ENCODE measurements around the gene TTC17.
"Not testable (repeated sequence)": the region's sequence is repeated elsewhere in the genome, so short reads cannot be mapped to it uniquely, and the experiment has no call there.

TTC17 gene

GRCh38 chr11:43462359-43462758 is 103.6 kb downstream of the TTC17 start:
- no peak for DNase-seq

GRCh38 chr11:43467958-43468357 is 109.2 kb downstream of the TTC17 start:
- DNase-seq = no peak

GRCh38 chr11:43477491-43477890 is 118.8 kb downstream of the TTC17 start:
- not testable (repeated sequence) for DNase-seq

GRCh38 chr11:43486141-43486540 is 127.4 kb downstream of the TTC17 start:
- DNase-seq = no peak

GRCh38 chr11:43489869-43490465 is 131.2 kb downstream of the TTC17 start:
- no peak for DNase-seq

- no peak for DNase-seq
Measured at GRCh38 chr11:43492701-43493100, 134.0 kb downstream of the TTC17 start.

GRCh38 chr11:43493431-43493830 is 134.7 kb downstream of the TTC17 start:
- no peak for DNase-seq

- no peak for DNase-seq
Measured at GRCh38 chr11:43497144-43497543, 138.4 kb downstream of the TTC17 start.

- no peak for DNase-seq
Measured at GRCh38 chr11:43498561-43498960, 139.8 kb downstream of the TTC17 start.

- DNase-seq = no peak
Measured at GRCh38 chr11:43503417-43503816, 144.7 kb downstream of the TTC17 start.

GRCh38 chr11:43504316-43504950 is 145.7 kb downstream of the TTC17 start:
- DNase-seq = no peak

- DNase-seq = no peak
Measured at GRCh38 chr11:43505171-43505570, 146.5 kb downstream of the TTC17 start.

GRCh38 chr11:43507171-43507570 is 148.5 kb downstream of the TTC17 start:
- DNase-seq = no peak

- no peak for DNase-seq
Measured at GRCh38 chr11:43508511-43508918, 149.8 kb downstream of the TTC17 start.

GRCh38 chr11:43511959-43512358 is 153.2 kb downstream of the TTC17 start:
- DNase-seq = no peak

- DNase-seq = no peak
Measured at GRCh38 chr11:43515090-43515489, 156.4 kb downstream of the TTC17 start.

GRCh38 chr11:43516316-43516850 is 157.7 kb downstream of the TTC17 start:
- DNase-seq = no peak

- DNase-seq = no peak
Measured at GRCh38 chr11:43517518-43517917, 158.8 kb downstream of the TTC17 start.

GRCh38 chr11:43518408-43519160 is 159.9 kb downstream of the TTC17 start:
- DNase-seq = no peak

GRCh38 chr11:43521471-43521870 is 162.8 kb downstream of the TTC17 start:
- no peak for DNase-seq

GRCh38 chr11:43523632-43524031 is 164.9 kb downstream of the TTC17 start:
- no peak for DNase-seq

- no peak for DNase-seq
Measured at GRCh38 chr11:43532041-43532440, 173.3 kb downstream of the TTC17 start.

GRCh38 chr11:43537833-43538615 is 179.3 kb downstream of the TTC17 start:
- DNase-seq = no peak
